T follicular helper cell (primary cell): Measurements from ENCODE around the gene SERTAD4.
"Not testable (repeated sequence)": the region's sequence is repeated elsewhere in the genome, so short reads cannot be mapped to it uniquely, and the experiment has no call there.

Source experiments
- DNase-seq: peaks from one replicate; pipeline ENCODE4 v3.0.0-alpha.2; 2020; ENCODE audit warnings: low read depth
- total RNA-seq, 2 experiments: gene quantifications; one replicate each; lab custom pipeline; 2026; lab: John Stamatoyannopoulos, UW

The SERTAD4 gene
- total RNA-seq: 0 reads per million in 2 experiments

GRCh38 chr1:210232511-210233215 is at the start of gene SERTAD4:
SERTAD4 (plus strand) TSS chr1:210232796; CDS start chr1:210237961, 5,165 bp downstream.
- DNase-seq: no peak

- no peak for DNase-seq
Observed at GRCh38 chr1:210185063-210185462, 47.5 kb upstream of the SERTAD4 start.

DNA sequence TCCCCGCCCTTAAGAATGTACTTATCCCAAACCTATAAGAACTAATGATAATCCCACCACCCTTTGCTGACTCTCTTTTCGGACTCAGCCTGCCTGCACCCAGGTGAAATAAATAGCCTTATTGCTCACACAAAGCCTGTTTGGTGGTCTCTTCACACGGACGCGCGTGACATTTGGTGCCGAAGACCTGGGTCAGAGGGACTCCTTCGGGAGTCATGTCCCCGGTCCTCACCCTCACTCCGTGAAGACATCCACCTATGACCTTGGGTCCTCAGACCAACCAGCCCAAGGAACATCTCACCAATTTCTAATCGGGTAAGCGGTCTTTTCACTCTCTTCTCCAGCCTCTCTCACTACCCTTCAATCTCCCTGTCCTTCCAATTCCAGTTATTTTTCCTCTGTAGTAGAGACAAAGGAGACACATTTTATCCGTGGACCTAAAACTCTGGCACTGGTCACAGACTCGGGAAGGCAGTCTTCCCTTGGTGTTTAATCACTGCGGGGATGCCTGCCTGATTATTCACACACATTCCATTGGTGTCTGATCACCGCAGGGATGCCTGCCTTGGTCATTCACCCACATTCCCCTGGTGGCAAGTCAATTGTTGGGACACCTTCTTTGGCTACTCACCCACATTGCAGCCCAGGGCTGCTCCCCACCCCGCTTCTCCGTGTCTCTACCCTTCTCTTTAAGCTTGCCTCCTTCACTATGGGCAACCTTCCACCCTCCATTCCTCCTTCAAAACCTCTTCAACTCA is 44.6 kb upstream of the SERTAD4 start:
- not testable (repeated sequence) for DNase-seq

DNA sequence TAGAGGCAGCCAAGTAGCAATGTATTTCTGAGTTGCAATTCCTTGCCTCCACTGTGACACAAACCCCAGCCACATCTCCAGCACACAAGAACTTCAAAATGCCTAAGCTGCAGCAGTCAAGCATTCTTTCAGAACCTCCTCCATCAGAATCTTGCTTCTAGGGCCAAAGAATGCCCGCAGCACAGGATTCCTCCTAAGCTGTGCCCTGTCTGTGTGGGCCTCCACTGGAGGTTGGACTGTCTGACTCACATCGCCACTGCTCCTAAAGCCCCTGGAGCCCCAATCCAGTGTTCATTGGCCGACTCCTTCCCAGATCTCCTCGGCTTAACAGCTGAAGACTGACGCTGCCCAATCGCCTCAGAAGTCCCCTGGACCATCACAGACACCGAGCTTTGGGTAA is 43.2 kb upstream of the SERTAD4 start:
- no peak for DNase-seq

DNA sequence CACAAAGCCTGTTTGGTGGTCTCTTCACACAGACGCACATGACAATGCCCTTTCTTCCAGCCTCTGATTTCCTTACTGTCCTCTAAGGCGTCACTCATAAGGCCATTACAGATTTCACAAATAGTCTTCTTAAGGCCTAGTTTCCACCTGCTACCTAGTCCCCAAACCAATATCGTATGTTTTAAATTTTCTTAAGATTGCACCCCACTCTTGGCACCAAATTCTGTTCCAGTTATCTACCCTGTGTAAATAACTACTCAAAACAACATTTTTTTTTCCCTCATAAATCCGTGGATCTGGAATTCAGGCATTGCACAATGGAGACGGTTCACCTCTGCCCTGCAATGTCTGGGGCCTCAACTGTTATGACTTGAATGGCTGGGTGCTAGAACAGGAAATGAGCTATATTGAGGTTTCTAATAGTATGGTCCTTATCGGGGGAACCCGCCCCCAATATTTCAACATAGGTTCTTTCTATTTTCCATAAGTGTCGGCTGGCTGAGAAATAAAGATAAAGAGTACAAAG is 36.9 kb upstream of the SERTAD4 start:
- no peak for DNase-seq

GRCh38 chr1:210196266-210196665 is 36.3 kb upstream of the SERTAD4 start:
- DNase-seq: not testable (repeated sequence)

GRCh38 chr1:210198840-210199239 is 33.8 kb upstream of the SERTAD4 start:
- DNase-seq: no peak

GRCh38 chr1:210200124-210200736 is 32.4 kb upstream of the SERTAD4 start:
- DNase-seq: no peak

DNA sequence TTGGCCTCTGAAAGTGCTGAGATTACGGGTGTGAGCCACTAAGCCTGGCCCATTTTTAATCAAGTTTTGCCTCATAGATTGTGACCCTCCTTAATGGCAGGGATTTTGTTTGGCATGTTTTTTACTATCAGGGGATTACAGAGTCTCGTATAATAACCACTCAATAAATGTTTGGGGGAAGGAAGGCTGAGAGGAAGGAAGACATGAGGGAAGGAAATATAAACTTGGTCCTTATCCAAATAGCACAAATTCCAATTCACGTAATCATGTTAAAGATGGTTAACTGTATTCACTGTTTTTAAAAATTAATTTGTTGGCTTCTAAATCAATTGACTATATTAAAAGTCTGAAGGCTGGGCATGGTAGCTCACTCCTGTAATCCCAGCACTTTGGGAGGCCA is 30.9 kb upstream of the SERTAD4 start:
- DNase-seq: no peak

DNA sequence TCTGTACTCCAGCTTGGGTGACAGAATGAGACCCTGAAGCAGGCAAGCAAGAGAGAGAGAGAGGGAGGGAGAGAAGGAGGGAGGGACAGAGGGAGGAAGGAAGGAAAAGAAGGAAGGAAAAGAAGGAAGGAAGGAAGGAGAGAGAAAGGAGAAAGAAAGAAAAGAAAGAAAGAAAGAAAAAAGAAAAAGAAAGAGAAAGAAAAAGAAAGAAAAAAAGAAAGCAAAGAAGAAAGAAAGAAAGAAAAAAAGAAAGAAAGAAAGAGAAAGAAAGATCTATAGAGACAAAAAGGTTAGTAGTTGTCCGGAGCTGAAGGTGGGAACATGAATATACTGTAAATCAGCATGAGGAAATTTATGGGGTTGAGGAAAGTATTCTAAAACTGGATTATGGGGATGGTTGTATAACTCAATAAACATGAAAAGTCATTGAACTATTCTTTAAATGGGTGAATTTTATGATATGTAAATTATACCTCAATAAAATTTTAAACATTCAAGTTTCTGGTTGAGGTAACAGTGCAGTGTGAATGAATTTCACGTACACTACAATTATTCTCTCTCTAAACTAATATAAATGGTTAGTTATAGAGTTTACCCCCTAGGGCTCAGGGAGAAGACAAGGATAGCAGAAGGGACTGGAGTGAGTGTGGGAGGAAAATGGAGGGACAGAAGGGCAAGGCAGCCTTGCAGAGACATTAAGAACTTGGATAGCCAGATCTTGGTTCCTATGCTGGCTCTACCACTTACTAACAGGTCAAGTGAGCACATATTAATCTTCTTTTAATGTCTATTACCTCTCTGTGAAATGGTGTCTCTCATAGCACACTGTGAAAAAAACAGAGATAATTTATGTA is 24.8 kb upstream of the SERTAD4 start:
- no peak for DNase-seq

GRCh38 chr1:210213335-210213734 is 19.3 kb upstream of the SERTAD4 start:
- DNase-seq: no peak

DNA sequence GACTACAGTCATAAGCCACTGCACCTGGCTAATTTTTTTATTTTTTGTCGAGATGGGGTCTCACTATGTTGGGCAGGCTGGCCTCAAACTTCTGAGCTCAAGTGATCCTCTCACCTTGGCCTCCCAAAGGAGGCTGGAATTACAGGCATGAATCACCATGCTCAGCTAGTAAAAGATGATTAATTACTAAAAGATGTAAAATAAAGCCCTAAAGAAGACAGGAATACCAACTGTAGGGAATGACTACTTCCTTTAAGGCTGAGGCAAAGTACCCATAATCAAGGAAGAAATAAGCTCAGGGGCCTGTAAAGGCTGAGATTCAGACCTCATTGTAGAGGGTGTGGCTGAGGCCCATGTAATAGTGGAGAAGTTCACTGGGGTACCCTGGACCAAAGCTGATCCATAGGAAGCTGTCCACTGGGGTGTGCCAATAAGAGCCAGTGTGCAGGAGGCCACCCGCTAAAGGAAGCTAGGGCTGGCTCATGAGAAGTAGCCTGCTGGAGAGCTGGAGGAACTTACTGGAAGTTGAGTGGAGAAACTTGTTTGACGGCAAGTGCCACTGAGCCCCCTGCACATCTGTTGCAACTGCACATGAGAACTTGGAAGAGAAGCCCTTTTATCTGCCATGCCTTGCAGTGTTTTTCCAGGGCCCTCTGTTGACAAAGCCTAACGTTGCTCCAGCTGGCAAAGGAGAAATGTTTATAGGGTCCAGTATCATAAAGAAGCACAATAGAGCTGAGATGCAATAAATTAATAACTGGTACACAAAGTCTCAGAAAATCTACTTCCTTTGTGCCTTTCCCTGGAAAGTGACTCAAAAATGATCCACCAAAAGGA is 17.8 kb upstream of the SERTAD4 start:
- DNase-seq: no peak

- no peak for DNase-seq
Observed at GRCh38 chr1:210217482-210217881, 15.1 kb upstream of the SERTAD4 start.

DNA sequence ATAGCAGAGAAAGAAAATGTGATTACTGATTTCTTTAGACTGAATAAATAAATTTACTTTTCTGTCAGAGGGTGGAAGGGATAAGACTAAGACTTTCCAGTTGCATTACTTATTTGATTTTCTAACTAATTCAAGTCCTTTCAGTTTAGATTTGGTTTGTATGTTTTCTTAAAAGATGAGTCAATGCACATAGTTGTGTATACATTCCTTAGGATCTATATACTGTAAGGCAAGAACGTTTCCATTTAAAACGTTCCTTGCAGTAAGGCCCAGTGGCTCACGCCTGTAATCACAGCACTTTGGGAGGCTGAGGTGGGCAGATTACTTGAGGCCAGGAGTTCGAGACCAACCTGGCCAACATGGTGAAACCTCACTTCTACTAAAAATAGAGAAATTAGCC is 14.5 kb upstream of the SERTAD4 start:
- no peak for DNase-seq

DNA sequence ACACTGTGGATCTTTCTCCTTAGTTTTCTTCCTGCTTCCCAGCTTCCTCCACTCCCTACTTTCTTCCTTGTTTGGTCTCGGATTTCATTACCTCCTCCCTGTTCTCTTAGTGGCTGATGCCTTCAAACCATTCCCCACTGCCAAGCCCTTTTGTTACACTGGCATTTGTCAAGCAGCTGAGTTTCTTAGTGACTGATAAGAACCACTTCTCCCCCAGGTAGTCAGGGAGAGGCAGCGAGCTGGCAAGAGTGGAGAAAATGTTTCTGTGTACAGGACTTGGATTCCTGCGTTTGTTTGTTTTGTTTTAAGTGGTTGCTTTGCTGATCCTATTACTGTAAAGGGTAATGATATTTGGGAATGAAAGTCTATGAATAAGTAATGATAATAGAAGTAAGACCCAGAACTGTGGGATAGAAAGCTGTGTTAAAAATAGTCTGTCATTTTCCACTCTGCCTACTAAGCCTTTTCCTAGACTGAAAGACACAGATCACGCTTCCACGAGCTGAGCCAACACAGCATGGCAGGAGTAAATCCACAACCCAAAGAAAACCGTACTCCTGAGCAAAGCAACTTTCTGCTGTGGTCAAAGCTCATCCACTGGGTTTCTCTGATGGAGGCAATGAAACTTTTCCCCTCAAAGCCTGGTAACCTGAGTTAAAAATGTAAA is 10.1 kb upstream of the SERTAD4 start:
- no peak for DNase-seq

DNA sequence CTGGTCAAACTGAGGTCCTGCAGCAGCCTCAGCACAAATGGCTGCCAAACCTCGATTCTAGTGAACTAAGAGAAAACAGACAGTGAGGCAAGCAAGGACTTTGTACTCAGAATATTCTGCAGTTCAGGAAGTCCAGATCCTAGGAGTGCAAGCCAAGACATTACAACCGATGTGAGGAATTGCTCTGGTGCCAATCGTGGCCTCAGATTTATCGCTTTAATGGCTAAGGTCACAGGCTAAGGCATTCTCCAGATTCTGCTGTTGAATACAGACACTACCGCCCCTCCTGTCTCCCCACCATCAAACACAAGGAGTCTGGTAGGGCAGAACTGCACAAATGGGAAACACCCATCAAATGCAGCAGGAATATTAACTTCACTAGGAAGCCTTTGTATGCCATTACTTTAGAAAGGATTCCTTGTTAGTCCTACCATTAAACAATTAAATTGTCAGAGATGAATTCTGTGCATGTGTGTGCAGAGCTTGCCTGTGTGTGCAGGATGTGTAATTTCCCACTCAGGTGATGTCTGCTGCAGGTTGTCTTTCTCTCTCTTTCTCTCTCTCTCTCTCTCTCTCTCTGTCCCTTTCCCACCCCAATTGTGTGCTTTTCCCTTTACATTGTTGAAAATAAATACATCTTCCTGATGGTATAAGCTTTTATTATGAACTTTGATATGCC is 9.2 kb upstream of the SERTAD4 start:
- DNase-seq: no peak

- DNase-seq: no peak
Observed at GRCh38 chr1:210228158-210228557, 4.4 kb upstream of the SERTAD4 start.

GRCh38 chr1:210230149-210230695 is 2.4 kb upstream of the SERTAD4 start:
- no peak for DNase-seq

DNA sequence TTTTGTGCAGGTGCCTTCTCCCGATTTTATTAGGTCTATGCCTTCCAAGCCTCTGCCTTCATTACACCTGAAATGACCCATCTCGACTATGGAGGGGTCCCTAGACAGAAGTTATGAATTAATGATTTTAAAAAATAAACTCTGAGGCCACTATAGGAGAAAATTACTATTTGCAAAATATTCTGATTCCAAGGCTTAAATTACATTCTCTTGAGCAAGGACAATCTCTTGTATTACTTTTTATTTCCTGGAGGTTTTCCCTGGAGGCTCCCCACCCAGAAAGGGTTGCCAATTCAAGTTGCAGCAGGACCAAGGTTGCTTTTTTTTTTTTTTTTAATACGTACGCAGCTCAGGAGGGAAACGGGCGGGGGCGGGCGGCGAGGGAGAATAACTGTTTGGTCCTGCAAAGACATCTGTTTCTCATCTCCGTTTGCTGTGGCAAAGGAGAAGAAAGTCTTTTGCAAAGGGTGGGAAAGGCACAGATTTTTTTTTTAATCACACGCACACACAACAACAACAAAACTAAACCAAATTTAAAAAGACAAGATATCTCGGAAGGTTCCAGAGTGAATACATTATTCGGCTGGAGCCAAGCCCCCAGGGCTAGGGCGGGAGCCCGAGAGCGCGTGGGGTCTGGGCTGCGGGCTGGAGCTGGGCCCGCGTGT is 618 bp upstream of the SERTAD4 start:
- DNase-seq: no peak
